ENCODE data around the gene IGSF22. TPM values are rescaled to one million over a fixed set of nuclear protein-coding genes. Genes with fewer than 3 reads are reported as not detected.

Gene IGSF22
- total RNA-seq, 1 donor from 2014 or later = 0.06 TPM

DNA sequence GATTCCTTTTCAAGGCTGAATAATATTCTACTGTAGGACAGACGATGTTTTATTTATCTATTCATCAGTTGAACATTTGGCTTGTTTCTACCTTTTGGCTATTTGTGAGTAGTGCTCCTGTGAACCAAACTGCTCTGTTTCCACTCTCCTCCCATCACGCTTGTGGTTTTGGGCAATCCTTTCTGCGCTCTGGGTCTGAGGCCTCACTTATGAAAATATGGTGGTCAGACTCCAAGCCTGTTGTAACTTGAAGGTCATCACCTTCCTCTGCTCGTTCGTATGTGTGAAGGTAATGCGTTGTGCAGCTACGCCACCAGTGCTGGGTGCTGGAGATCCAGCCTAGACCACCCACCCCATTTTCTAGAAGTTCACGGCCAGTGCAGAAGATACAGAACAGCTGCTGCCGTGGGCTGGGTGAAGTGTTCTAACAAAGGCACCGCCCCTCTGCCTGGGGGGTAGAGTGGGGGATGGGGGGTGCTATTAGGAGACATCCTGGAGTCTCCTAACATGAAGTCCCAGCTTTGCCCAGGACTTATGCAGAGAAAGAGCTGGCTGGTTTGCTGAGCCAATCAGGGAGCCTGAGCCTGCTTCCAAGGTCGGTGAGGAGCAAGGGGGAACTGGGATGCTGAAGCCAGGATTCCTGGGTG is 44.6 kb upstream of the IGSF22 start:
- H3K4me3 ChIP-seq (ENCODE audit: low read depth, low read length) = no peak overlapping the region
- no peak for DNase-seq (ENCODE audit: low read depth)
- TF ChIP-seq, protein P1, sequence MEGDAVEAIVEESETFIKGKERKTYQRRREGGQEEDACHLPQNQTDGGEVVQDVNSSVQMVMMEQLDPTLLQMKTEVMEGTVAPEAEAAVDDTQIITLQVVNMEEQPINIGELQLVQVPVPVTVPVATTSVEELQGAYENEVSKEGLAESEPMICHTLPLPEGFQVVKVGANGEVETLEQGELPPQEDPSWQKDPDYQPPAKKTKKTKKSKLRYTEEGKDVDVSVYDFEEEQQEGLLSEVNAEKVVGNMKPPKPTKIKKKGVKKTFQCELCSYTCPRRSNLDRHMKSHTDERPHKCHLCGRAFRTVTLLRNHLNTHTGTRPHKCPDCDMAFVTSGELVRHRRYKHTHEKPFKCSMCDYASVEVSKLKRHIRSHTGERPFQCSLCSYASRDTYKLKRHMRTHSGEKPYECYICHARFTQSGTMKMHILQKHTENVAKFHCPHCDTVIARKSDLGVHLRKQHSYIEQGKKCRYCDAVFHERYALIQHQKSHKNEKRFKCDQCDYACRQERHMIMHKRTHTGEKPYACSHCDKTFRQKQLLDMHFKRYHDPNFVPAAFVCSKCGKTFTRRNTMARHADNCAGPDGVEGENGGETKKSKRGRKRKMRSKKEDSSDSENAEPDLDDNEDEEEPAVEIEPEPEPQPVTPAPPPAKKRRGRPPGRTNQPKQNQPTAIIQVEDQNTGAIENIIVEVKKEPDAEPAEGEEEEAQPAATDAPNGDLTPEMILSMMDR (conservative IDR thresholded peaks at IDR 0.05; ENCODE audit: low read depth, low read length) = no peak

DNA sequence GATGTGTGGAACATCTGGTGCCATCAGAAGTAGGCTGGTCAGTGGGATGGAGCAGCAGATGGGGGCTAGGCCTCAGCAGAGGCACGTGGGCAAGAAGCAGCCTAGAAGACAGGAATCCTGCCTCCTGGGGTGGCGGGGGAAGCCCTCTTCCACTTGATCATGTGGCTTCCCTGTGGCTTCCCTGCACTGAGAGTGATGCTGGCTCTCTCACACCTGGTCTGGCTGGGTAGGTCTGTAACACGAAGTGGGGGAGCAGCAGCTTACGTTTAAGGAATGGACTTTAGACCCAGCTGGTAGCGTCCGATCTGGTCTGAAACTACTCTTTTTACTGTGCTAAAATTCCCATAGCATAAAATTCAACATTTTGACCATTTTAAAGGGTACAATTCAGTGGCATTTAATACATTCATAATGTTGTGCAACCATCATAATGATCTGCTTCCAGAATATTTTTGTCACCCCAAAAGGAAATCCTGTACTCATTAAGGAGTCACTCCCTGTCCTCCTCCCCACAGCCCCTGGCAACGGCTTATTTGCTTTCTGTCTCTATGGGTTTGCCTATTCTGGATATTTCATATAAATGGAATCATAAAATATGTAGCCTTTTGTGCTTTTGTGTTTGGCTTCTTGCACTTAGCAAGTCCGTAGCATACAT is 43.9 kb upstream of the IGSF22 start:
- TF ChIP-seq, protein P1 (conservative IDR thresholded peaks at IDR 0.05; ENCODE audit: low read depth, low read length) = no peak
- no peak overlapping the region for H3K4me3 ChIP-seq (ENCODE audit: low read depth, low read length)
- DNase-seq (ENCODE audit: low read depth) = no peak

DNA sequence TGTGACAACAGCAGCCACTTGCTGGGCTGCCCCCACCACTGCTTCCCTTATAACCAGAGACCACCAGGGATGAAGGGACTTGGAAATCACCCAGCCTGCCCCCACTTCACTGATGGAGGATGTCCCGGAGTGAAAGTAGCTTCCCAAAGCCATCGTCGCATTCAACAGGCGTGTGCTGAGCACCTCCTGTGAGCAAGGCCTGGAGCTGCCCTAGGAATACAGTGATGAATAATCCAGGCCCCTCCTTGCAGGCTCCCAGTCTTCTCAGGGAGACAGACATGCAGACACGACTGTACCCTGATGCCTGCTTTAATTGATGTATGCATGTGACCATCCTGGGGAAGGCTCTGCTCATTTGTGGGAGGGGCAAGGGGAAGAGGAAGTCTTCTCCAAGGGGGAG is 43.0 kb upstream of the IGSF22 start:
- no peak overlapping the region for H3K4me3 ChIP-seq (ENCODE audit: low read depth, low read length)
- TF ChIP-seq, protein P1 (conservative IDR thresholded peaks at IDR 0.05; ENCODE audit: low read depth, low read length) = no peak

DNA sequence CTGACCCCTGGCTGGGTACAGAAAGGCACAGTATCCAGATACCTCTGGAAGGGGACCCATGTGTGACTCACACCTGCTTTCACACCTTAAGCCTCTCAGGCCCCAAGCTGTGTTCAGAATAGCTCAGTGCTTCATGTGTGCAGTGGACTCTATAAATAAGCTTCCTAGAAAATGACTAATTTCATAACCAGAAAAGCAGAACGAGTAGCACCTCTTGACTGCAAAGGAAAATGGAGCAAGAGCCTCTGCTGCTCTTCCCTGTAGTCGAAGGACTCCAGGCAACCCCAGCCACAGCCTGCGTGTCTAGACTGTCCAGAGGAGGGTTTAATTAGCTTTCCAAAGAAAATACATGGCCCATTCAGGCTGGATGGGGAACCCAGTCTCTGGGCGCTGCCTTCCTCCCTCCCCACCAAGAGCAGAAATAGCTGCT is 42.5 kb upstream of the IGSF22 start:
- TF ChIP-seq, protein P1 (conservative IDR thresholded peaks at IDR 0.05; ENCODE audit: low read depth, low read length) = no peak
- no peak for DNase-seq (ENCODE audit: low read depth)
- no peak overlapping the region for H3K4me3 ChIP-seq (ENCODE audit: low read depth, low read length)

More for the DNA sequence above, 43.0 kb upstream of the IGSF22 start:
- no peak for DNase-seq (ENCODE audit: low read depth)

DNA sequence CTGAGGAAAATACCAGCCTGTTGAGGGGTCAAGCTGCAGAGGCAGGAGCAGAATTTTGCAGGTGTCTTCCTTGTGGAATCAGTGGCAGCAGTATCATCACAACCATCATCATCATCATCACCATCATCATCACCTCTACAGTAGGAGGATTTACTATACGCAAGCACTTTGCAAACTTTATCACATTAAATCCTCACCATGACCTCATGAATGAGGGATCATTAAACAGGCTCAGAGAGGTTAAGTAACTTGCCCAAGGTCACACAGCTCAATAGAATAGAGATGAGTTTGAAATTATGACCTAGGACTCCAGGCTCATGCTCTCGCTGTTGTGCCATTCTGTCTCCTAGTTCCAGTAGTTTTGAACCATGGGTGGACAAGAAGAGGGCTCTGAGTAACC is 40.0 kb upstream of the IGSF22 start:
- no peak overlapping the region for H3K4me3 ChIP-seq (ENCODE audit: low read depth, low read length)
- no peak for DNase-seq (ENCODE audit: low read depth)
- TF ChIP-seq, protein P1 (conservative IDR thresholded peaks at IDR 0.05; ENCODE audit: low read depth, low read length) = no peak

DNA sequence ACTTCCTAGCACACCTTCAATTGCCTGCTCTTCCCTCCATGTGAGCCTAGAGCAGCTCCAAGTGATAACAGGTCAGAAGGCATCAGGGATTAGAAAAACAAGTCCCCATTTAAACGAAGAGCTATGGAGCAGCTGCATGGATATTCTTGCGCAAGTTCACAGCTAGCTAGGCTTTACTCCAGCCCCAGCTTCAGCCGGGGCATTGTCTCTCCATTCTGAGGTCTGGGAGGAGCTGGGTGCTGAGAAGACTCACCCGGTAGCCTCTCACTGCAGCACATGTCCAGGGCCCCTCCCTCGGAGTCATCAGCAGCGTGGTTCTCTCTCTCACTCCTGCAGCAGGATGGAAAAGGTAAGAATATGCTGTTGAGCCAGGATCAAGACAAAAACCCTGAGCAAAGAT is 39.6 kb upstream of the IGSF22 start:
- DNase-seq (ENCODE audit: low read depth) = no peak
- no peak overlapping the region for H3K4me3 ChIP-seq (ENCODE audit: low read depth, low read length)
- TF ChIP-seq, protein P1 (conservative IDR thresholded peaks at IDR 0.05; ENCODE audit: low read depth, low read length) = no peak

DNA sequence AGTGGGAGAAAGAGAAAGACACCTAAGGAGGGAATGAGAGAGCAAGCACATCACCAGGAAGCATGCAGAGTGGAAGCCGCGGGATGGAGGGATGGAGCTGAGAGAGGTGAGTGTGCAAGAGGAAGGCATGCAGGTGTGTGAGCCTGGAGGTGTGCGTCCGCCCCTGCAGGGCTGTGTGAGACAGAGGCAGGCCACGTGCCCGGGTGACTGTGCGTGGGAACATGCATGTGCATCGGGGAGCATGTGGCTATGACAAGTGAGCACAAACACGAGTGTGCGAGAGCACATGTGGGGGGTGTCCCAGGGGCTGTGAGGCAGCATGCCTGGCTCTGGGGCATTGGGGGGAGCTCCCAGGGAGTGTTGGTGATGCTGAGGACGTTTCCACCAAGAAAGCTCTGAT is 35.8 kb upstream of the IGSF22 start:
- no peak overlapping the region for H3K4me3 ChIP-seq (ENCODE audit: low read depth, low read length)
- DNase-seq (ENCODE audit: low read depth) = no peak
- TF ChIP-seq, protein P1 (conservative IDR thresholded peaks at IDR 0.05; ENCODE audit: low read depth, low read length) = no peak

All from epithelial cell of proximal tubule (primary cell).